OCI-LY3 (cell line): ENCODE measurements around the gene SWSAP1.

Source experiments
- H2AFZ ChIP-seq: fragments of 200-600, 300-600 bp; shearing (Covaris generic); 2 replicates; pipeline ENCODE4 v1.6.0; 2014; ENCODE audit warnings: antibody characterized with exemption, low read depth, low read length
- H3K27ac ChIP-seq: fragments of 200-600, 300-600 bp; sonication (generic); 2 replicates; pipeline ENCODE4 v1.5.1; 2014; ENCODE audit warnings: mild to moderate bottlenecking, low read length, moderate library complexity, mixed read lengths
- H3K27me3 ChIP-seq: fragments of 200-600, 300-600 bp; sonication (generic); 2 replicates; pipeline ENCODE4 v1.6.1; 2014; ENCODE audit warnings: low read depth, low read length, mixed read lengths
- H3K36me3 ChIP-seq: fragments of 200-600, 300-600 bp; sonication (generic); replicated peaks from 2 replicates; pipeline ENCODE3; 2014; ENCODE audit warnings: low read depth, low read length, mixed read lengths
- H3K4me1 ChIP-seq: fragments of 300-600, 200-600 bp; sonication (generic); 2 replicates; pipeline ENCODE4 v1.6.1; 2014; ENCODE audit warnings: low read length, mixed read lengths
- H3K4me2 ChIP-seq: fragments of 200-600, 300-600 bp; sonication (generic); 2 replicates; pipeline ENCODE4 v1.6.1; 2014; ENCODE audit warnings: low read length, mixed read lengths
- H3K4me3 ChIP-seq: fragments of 300-600, 200-600 bp; sonication (generic); 2 replicates; pipeline ENCODE4 v1.5.1; 2014; ENCODE audit warnings: antibody characterized with exemption, mild to moderate bottlenecking, low read length, moderate library complexity
- H3K79me2 ChIP-seq: fragments of 300-600, 200-600 bp; shearing (Covaris generic); 2 replicates; pipeline ENCODE4 v1.6.1; 2014; ENCODE audit warnings: mild to moderate bottlenecking, low read length, mixed read lengths
- H3K9ac ChIP-seq: fragments of 300-600, 200-600 bp; shearing (Covaris generic); 2 replicates; pipeline ENCODE4 v1.6.0; 2014; ENCODE audit warnings: mild to moderate bottlenecking, low read length, moderate library complexity
- H3K9me3 ChIP-seq: fragments of 200-600, 300-600 bp; shearing (Covaris generic); 2 replicates; pipeline ENCODE4 v1.6.1; 2014; ENCODE audit warnings: low read length, mixed read lengths; ENCODE audit not compliant: insufficient read depth
- H4K20me1 ChIP-seq: fragments of 200-600, 300-600 bp; sonication (generic); 2 replicates; pipeline ENCODE4 v1.6.1; 2016; ENCODE audit warnings: low read length, mixed read lengths; ENCODE audit not compliant: insufficient read depth
- EZH2phosphoT487 ChIP-seq: fragments of 200-600 bp; shearing (Covaris generic); IDR thresholded peaks from 2 replicates; pipeline ENCODE4 v1.6.1; 2018; ENCODE audit warnings: antibody characterized with exemption, mixed run types, low read depth
- TF ChIP-seq, protein P1 (sequence below): fragments of 200-600, 300-600 bp; sonication (generic); IDR thresholded peaks from 2 replicates; pipeline ENCODE4 v1.5.1; 2014; ENCODE audit warnings: antibody characterized with exemption, low read length, low read depth

SWSAP1 gene

DNA sequence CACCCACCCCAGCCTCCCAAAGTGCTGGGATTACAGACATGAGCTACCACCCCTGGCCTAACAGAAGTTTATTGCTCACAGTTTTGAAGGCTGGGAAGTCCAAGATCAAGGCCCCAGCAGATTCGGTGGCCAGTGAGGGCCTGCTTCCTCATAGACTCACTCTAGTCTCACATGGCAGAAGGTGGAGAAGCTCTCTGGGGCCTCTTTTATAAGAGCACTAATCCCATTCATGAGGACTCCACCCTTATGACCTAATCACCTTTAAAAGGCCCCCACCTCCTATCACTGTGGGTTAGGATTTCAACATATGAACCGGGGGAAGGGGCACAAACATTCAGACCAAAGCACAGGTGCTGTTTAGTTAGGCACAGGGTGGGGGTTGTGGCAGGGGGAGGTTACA, 6.9 kb upstream of the SWSAP1 start:
- Histone ChIP-seq H3K27ac (no peak overlapping the region), H3K27me3 (no peaks in the 10 kb centered on the region), H2AFZ (no peak overlapping the region), H3K9ac (no peak overlapping the region), H3K36me3 (no peaks in the 10 kb centered on the region), H3K4me2 (no peak overlapping the region), H4K20me1 (0 out of 2 replicates have a peak, but pooled peaks cover 4% of the 10 kb centered on the region), H3K4me3 (no peak overlapping the region), H3K79me2 (no peaks in the 10 kb centered on the region), H3K4me1 (no peaks in the 10 kb centered on the region), H3K9me3 (no peaks in the 10 kb centered on the region)
- TF ChIP-seq, protein P1, sequence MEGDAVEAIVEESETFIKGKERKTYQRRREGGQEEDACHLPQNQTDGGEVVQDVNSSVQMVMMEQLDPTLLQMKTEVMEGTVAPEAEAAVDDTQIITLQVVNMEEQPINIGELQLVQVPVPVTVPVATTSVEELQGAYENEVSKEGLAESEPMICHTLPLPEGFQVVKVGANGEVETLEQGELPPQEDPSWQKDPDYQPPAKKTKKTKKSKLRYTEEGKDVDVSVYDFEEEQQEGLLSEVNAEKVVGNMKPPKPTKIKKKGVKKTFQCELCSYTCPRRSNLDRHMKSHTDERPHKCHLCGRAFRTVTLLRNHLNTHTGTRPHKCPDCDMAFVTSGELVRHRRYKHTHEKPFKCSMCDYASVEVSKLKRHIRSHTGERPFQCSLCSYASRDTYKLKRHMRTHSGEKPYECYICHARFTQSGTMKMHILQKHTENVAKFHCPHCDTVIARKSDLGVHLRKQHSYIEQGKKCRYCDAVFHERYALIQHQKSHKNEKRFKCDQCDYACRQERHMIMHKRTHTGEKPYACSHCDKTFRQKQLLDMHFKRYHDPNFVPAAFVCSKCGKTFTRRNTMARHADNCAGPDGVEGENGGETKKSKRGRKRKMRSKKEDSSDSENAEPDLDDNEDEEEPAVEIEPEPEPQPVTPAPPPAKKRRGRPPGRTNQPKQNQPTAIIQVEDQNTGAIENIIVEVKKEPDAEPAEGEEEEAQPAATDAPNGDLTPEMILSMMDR, result no peak
- no peak for TF ChIP-seq EZH2phosphoT487

DNA sequence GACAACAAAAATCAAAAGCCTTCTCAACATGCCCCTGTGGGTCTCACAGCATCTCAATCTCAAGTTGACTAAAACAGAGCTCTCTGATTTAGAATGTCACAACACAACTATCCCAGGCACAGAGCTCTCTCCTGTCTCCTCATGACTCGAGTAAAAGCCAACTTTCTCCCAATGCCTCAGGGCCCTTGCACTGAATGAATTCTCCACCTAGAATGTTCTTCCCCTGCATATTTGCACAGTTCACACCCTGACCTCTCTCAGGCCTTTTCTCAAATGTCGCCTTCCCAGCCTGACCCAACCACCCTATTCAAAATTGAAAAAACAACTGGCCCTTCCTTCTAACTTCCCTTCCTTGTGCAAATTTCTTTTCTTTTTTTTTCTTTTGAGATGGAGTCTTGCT, 3.7 kb upstream of the SWSAP1 start:
- peaks cover 12% of the 10 kb centered on the region for H3K4me1 ChIP-seq
- H3K36me3 ChIP-seq, result no peaks in the 10 kb centered on the region
- 0 out of 2 replicates have a peak, but pooled peaks cover 4% of the 10 kb centered on the region for H4K20me1 ChIP-seq
- no peaks in the 10 kb centered on the region for H3K9me3 ChIP-seq
- H3K4me3 ChIP-seq, result no peak overlapping the region
- no peak overlapping the region for H3K4me2 ChIP-seq
- TF ChIP-seq, protein P1, result no peak
- no peak for TF ChIP-seq EZH2phosphoT487
- no peak overlapping the region for H3K27ac ChIP-seq
- H3K79me2 ChIP-seq, result peaks cover 6% of the 10 kb centered on the region
- no peak overlapping the region for H3K9ac ChIP-seq
- no peaks in the 10 kb centered on the region for H3K27me3 ChIP-seq
- no peak overlapping the region for H2AFZ ChIP-seq

DNA sequence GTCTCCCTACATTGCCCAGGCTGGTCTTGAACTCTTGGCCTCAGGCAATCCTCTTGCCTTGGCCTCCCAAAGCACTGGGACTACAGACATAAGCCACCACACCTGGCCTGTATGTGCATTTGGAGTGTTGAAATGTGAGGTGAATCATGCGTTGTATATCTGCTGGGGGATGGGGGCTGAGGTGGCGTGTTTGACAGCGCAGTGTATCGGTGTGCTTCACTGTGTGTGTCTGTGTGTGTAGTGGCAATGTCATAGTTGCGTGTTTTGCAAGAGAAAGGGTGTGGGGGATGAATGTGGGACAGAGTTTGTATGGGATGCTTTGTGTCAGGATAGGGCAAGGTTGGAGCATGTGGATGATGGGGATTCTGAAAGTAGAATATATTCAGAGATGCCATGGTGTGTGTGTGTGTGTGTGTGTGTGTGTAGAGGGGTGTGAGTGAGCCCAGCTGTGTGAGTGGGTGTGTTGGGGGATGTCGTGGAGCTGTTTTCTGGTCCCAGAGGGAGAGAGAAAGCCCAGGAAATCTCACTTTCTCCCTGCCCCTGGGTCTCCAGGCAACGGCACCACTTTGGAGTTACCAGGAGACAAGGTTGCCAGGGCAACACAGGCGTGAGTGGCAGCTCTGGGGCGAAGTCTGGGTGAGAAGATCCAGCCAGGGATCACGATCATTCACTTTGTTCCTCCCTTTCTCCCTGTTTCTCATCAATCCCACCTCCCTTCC, 1.1 kb upstream of the SWSAP1 start:
- H3K4me1 ChIP-seq, result peaks cover 23% of the 10 kb centered on the region
- no peaks in the 10 kb centered on the region for H3K9me3 ChIP-seq
- H3K4me2 ChIP-seq, result peak overlapping the region; percentile 99
- H3K4me3 ChIP-seq, result peak overlapping the region; percentile 86
- peak overlapping the region; percentile 83 for H3K9ac ChIP-seq
- H3K27me3 ChIP-seq, result no peaks in the 10 kb centered on the region
- 0 out of 2 replicates have a peak, but pooled peaks cover 4% of the 10 kb centered on the region for H4K20me1 ChIP-seq
- TF ChIP-seq, protein P1, result no peak
- no peak for TF ChIP-seq EZH2phosphoT487
- H3K79me2 ChIP-seq, result peaks cover 10% of the 10 kb centered on the region
- peaks cover 6% of the 10 kb centered on the region for H3K36me3 ChIP-seq
- no peak overlapping the region for H3K27ac ChIP-seq
- H2AFZ ChIP-seq, result peak overlapping the region; percentile 89

DNA sequence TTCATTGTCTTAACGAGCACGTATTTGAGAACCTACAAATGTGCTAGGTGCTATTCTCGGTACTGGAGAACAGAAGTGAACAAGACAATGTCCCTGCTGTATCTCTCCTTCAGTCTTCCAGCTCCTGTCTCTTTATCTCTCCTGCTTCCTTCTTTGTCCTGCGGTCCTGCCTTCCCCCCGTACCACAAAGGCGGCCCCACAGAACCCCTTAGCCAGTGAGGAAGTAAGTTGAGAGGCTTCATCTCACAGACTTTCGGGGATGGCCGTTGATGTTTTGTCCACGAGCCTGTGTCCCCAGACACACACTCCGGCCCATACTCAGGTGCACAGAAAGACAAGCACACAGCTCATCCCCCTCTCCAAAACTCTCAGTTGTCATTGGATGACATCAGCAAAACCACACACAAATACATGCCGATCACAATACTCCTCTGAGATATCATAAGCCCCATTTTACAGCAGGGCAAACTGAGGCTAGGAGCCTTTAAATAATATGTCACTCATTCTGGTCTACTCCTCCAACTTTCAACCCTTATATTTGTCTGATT, 507 bp upstream of the SWSAP1 start:
- Histone ChIP-seq H3K9me3 (no peaks in the 10 kb centered on the region), H3K4me1 (peaks cover 23% of the 10 kb centered on the region), H3K79me2 (peaks cover 10% of the 10 kb centered on the region), H3K36me3 (peaks cover 6% of the 10 kb centered on the region), H3K4me2 (peak overlapping the region; percentile 99), H4K20me1 (0 out of 2 replicates have a peak, but pooled peaks cover 4% of the 10 kb centered on the region), H3K27me3 (no peaks in the 10 kb centered on the region), H3K9ac (peak overlapping the region; percentile 83), H2AFZ (peak overlapping the region; percentile 89), H3K4me3 (peak overlapping the region; percentile 86), H3K27ac (peak overlapping the region; percentile 15; the same call in 1 of the 2 replicates)
- TF ChIP-seq EZH2phosphoT487, result no peak
- TF ChIP-seq, protein P1, result no peak
